Measurements from ENCODE around the gene GPRIN3. TPM values are rescaled to one million over a fixed set of nuclear protein-coding genes. Genes with fewer than 3 reads are reported as not detected.

The GPRIN3 gene
- total and polyA plus RNA-seq, 2 of the 13 experiments (the other 11 are each of a cell fraction or from before 2014, with no cell fraction given), result not detected

DNA sequence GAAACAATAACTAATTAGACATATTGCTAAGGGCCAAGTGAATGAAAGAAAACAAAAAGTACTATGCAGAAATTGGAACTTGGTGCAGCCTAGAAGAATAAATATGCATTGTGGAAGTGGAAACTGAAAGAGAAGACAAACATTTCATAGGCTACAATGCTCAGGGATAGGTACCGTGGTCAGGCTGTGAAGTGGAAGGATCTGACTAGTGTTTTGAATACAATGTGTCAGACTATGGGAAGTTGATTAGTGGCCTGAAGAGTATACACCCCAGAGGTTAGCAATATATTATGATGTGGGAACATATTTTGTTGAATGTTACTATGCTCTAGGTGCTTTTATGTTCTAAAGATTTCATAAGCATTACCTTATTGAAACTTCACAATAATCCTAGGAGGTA lies 36.8 kb downstream of the GPRIN3 start (continued):
- TF ChIP-seq GRHL1 (CRISPR knock-in tag; conservative IDR thresholded peaks at IDR 0.05), result no peak
- no peak for TF ChIP-seq ZSCAN9 (CRISPR knock-in tag; IDR thresholded peaks at IDR 0.05; ENCODE audit: borderline replicate concordance)
- TF ChIP-seq ZNF10 (CRISPR knock-in tag; IDR thresholded peaks at IDR 0.05; ENCODE audit: borderline replicate concordance, low read depth), result no peak
- TF ChIP-seq FOXA1 (IDR thresholded peaks at IDR 0.05), result no peak
- TF ChIP-seq FOXA1 (CRISPR knock-in tag; IDR thresholded peaks at IDR 0.05), result no peak
- no peak for TF ChIP-seq ZNF34 (CRISPR knock-in tag; IDR thresholded peaks at IDR 0.05; ENCODE audit: borderline replicate concordance)
- no peak for TF ChIP-seq GTF3A (CRISPR knock-in tag; conservative IDR thresholded peaks at IDR 0.05)
- TF ChIP-seq, protein P1, sequence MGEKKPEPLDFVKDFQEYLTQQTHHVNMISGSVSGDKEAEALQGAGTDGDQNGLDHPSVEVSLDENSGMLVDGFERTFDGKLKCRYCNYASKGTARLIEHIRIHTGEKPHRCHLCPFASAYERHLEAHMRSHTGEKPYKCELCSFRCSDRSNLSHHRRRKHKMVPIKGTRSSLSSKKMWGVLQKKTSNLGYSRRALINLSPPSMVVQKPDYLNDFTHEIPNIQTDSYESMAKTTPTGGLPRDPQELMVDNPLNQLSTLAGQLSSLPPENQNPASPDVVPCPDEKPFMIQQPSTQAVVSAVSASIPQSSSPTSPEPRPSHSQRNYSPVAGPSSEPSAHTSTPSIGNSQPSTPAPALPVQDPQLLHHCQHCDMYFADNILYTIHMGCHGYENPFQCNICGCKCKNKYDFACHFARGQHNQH (CRISPR knock-in tag; IDR thresholded peaks at IDR 0.05), result no peak

- no peaks in the 10 kb centered on the region for H3K4me1 ChIP-seq (ENCODE audit: insufficient read depth, low read length)
- ChIA-PET CTCF (ENCODE audit: low intra/inter-chr PET ratio, low total read pairs) (no interaction called here), POLR2A (no interaction called here)
- H3K79me2 ChIP-seq (ENCODE audit: insufficient read depth, low read length), result no peaks in the 10 kb centered on the region
- no peaks in the 10 kb centered on the region; a peak in 1 of 5 replicates for H3K27me3 ChIP-seq (ENCODE audit: control insufficient read depth in 1 of 2, insufficient read depth in 2 of 2, low read length in 2 of 2)
- FAIRE-seq, result no peak
- WGBS (ENCODE audit: low lambda C conversion rate), result 8% methylated on average over 4 of the region's 4 CpGs
- H2AFZ ChIP-seq (ENCODE audit: low read length), result no peak overlapping the region
- H3K9me3 ChIP-seq (ENCODE audit: low read length), result no peaks in the 10 kb centered on the region
- H3K4me3 ChIP-seq (replicated peaks in 1 of 3; ENCODE audit: insufficient read depth in 1 of 3, low read depth in 2 of 3, low read length in 3 of 3), result no peak overlapping the region
- H3K27ac ChIP-seq (ENCODE audit: extremely low read length, insufficient read depth, low read length), result no peak overlapping the region
- in situ Hi-C loops (cut with HindIII; ENCODE audit: extremely low pct_ligation_motif_present, low pct_unique_long_range_greater_than_20kb), result no loop called here
- BruUV-seq (replicated peaks), result no TSS peak
- intact Hi-C loops (cut with micrococcal nuclease; ENCODE audit: unreplicated experiment), result no loop called here
- no peak overlapping the region for H3K9ac ChIP-seq (ENCODE audit: insufficient read depth, low read depth, low read length)
- no peaks in the 10 kb centered on the region for H3K36me3 ChIP-seq (replicated peaks in 1 of 2; ENCODE audit: control insufficient read depth in 1 of 2, insufficient read depth in 2 of 2, low read length in 2 of 2)
- no peak for DNase-seq (ENCODE audit: low spot score)
- no peaks in the 10 kb centered on the region for H4K20me1 ChIP-seq (ENCODE audit: insufficient read depth, low read length)
- H3K4me2 ChIP-seq (ENCODE audit: low read depth, low read length), result no peak overlapping the region
- ATAC-seq, result no peak
- TF ChIP-seq ZNF747 (CRISPR knock-in tag; IDR thresholded peaks at IDR 0.05; ENCODE audit: borderline replicate concordance) (no peak), ZC3H4 (CRISPR knock-in tag; IDR thresholded peaks at IDR 0.05; ENCODE audit: borderline replicate concordance) (no peak), BRCA1 (CRISPR knock-in tag; IDR thresholded peaks at IDR 0.05) (no peak), LRRFIP1 (CRISPR knock-in tag; conservative IDR thresholded peaks at IDR 0.05) (no peak), SPEN (CRISPR knock-in tag; IDR thresholded peaks at IDR 0.05; ENCODE audit: low read depth) (no peak), ZNF33A (CRISPR knock-in tag; IDR thresholded peaks at IDR 0.05; ENCODE audit: borderline replicate concordance) (no peak), REPIN1 (CRISPR knock-in tag; IDR thresholded peaks at IDR 0.05; ENCODE audit: borderline replicate concordance, low read depth) (no peak), ZNF296 (CRISPR knock-in tag; conservative IDR thresholded peaks at IDR 0.05) (no peak), KDM4B (CRISPR knock-in tag; IDR thresholded peaks at IDR 0.05) (no peak)
- TF ChIP-seq, protein P2, sequence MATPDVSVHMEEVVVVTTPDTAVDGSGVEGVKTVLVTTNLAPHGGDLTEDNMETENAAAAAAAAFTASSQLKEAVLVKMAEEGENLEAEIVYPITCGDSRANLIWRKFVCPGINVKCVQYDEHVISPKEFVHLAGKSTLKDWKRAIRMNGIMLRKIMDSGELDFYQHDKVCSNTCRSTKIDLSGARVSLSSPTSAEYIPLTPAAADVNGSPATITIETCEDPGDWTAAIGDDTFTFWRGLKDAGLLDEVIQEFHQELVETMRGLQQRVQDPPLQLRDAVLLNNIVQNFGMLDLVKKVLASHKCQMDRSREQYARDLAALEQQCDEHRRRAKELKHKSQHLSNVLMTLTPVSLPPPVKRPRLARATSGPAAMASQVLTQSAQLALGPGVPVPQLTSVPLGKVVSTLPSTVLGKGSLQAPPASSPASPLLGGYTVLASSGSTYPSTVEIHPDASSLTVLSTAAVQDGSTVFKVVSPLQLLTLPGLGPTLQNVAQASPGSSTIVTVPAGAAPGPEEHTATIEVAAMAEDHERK (CRISPR knock-in tag; IDR thresholded peaks at IDR 0.05; ENCODE audit: low read depth), result no peak
These were observed 38.4 kb downstream of the GPRIN3 start for GRCh38 chr4:89269121-89269666.

All from HepG2 (cell line).